ENCODE measurements around the gene MYOG. TPM values are rescaled to one million over a fixed set of nuclear protein-coding genes. Genes with fewer than 3 reads are reported as not detected.

MYOG gene
- total RNA-seq, 1 donor from 2014 or later: not detected

DNA sequence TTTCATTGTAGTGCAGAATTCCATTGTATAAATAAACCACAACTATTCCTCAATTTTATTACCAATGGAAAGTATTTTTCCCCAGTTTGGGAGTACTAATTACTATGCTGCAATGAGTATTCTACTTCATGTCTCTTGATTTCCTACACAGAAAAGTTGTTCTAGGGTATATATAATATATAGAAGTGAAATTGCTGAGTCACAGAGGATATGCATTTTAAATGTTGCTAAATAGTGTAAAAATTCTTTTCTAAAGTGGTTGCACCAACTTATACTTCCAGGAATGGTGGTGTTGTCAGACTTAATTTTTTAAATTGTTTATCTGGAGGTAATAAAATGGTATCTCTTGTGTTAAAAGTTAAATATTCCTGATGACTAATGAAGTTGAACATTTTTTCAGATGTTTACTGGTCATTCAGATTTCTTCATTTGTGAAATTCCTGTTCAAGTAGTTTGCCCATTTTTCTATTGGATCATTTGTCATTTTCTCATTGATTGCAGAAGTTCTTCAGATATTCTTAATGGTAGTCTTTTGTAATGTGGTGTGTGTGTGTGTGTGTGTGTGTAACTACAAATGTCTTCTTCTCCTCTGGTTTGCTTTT is 19.1 kb upstream of the MYOG start:
- TF ChIP-seq, protein P1, sequence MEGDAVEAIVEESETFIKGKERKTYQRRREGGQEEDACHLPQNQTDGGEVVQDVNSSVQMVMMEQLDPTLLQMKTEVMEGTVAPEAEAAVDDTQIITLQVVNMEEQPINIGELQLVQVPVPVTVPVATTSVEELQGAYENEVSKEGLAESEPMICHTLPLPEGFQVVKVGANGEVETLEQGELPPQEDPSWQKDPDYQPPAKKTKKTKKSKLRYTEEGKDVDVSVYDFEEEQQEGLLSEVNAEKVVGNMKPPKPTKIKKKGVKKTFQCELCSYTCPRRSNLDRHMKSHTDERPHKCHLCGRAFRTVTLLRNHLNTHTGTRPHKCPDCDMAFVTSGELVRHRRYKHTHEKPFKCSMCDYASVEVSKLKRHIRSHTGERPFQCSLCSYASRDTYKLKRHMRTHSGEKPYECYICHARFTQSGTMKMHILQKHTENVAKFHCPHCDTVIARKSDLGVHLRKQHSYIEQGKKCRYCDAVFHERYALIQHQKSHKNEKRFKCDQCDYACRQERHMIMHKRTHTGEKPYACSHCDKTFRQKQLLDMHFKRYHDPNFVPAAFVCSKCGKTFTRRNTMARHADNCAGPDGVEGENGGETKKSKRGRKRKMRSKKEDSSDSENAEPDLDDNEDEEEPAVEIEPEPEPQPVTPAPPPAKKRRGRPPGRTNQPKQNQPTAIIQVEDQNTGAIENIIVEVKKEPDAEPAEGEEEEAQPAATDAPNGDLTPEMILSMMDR (IDR thresholded peaks at IDR 0.05; ENCODE audit: insufficient read depth, low read length, severe bottlenecking): no peak
- no peak for FAIRE-seq
- peaks cover 3% of the 10 kb centered on the region for H3K27me3 ChIP-seq (ENCODE audit: control insufficient read depth, insufficient read depth, low read length)
- no peak overlapping the region for H3K4me3 ChIP-seq (ENCODE audit: low read depth, low read length)
- H3K36me3 ChIP-seq (ENCODE audit: control insufficient read depth, insufficient read depth, low read length): no peaks in the 10 kb centered on the region
- no peak for DNase-seq (ENCODE audit: low read depth)

DNA sequence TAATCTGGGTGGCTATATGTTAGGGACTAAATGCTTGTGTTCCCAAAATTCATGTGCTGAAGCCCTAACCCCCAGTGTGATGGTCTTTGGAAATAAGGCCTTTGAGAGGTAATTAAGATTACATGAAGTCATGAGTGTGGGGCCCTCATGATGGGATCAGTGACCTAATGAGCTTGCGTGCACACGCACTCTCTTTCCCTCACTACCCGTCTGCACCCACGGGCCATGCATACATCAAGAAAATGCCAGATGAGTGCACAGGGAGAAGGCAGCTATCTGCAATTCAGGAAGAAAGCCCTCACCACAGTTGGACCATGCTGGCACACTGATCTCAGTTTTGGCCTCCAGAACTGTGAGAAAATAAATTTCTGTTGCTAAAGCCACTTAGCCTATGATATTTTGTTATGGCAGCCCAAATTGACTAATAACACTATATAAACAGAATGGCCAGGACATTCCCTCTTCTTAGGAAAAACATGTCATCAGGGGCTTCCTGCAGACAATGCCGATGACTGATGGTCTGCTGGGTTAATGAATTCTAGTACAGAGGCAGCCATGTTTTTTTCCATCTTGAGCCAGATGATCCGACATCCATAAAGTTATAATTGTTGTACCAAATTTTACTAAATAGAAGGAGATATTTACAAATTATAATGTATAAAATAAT is 18.1 kb upstream of the MYOG start:
- no peak for DNase-seq (ENCODE audit: low read depth)
- peaks cover 3% of the 10 kb centered on the region for H3K27me3 ChIP-seq (ENCODE audit: control insufficient read depth, insufficient read depth, low read length)
- no peak for FAIRE-seq
- no peaks in the 10 kb centered on the region for H3K36me3 ChIP-seq (ENCODE audit: control insufficient read depth, insufficient read depth, low read length)
- no peak overlapping the region for H3K4me3 ChIP-seq (ENCODE audit: low read depth, low read length)
- TF ChIP-seq, protein P1 (IDR thresholded peaks at IDR 0.05; ENCODE audit: insufficient read depth, low read length, severe bottlenecking): no peak

DNA sequence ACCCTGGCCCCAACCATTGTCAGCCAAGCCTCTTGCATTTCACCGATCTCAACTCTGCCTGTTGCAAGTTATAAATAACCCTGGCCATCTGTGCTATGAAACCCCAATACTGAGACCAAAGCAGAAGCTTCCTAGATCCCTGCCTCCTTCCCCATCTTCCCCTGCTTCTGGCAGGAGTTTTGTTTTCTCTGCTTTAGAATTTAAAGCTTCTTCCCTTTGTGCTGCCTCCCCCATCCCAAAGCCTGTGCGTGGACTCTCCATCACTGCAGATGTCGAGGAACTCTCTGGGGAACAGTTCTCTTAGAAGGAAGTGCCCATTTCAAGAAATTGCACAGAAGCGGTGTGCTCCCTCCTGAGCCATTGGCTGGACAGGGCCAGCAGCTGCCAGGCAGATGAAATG is 17.4 kb upstream of the MYOG start:
- DNase-seq (ENCODE audit: low read depth): no peak
- H3K27me3 ChIP-seq (ENCODE audit: control insufficient read depth, insufficient read depth, low read length): no peaks in the 10 kb centered on the region
- FAIRE-seq: no peak
- no peak overlapping the region for H3K4me3 ChIP-seq (ENCODE audit: low read depth, low read length)
- TF ChIP-seq, protein P1 (IDR thresholded peaks at IDR 0.05; ENCODE audit: insufficient read depth, low read length, severe bottlenecking): no peak
- no peaks in the 10 kb centered on the region for H3K36me3 ChIP-seq (ENCODE audit: control insufficient read depth, insufficient read depth, low read length)

DNA sequence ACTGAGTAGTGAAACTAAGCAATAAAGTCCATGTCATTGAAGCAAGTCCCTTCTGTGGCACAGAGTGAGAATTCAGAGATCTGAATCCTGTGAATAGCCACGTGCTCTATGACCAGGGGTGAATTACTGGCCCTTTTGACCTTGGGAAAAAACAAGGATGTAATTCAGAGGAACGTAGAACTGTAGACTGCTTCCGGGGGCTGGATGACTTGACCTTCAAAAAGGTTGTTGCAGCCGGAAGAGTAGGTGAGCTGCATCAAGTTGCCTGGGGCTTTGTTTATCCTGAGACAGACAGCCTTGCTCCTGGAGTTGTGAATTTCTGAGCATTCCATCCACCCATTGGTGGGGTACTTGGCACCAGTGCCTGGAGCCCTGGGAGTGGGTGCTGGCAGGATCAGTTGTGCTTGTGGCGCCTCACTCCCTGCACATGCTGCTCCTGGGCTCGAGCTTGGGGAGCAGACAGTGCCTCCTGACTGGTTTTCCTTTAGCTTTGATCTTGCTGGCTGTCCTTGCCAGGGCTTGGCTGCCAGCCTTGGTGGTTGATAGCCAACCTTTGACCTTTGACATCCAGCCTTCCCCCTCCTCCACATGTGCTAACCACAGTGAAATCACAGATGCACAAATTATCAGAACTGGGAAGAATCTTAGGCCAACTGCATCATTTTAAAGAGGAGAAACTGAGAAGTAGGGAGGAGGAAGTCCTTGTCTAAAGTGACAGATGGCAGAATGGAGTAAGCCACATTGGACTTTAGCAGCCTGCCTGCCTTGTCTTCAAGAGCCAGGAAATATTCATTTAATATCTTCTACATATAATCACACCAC is 16.2 kb upstream of the MYOG start:
- H3K27me3 ChIP-seq (ENCODE audit: control insufficient read depth, insufficient read depth, low read length): no peaks in the 10 kb centered on the region
- H3K36me3 ChIP-seq (ENCODE audit: control insufficient read depth, insufficient read depth, low read length): no peaks in the 10 kb centered on the region
- FAIRE-seq (no peak), DNase-seq (ENCODE audit: low read depth) (no peak)
- TF ChIP-seq, protein P1 (IDR thresholded peaks at IDR 0.05; ENCODE audit: insufficient read depth, low read length, severe bottlenecking): no peak
- H3K4me3 ChIP-seq (ENCODE audit: low read depth, low read length): no peak overlapping the region

DNA sequence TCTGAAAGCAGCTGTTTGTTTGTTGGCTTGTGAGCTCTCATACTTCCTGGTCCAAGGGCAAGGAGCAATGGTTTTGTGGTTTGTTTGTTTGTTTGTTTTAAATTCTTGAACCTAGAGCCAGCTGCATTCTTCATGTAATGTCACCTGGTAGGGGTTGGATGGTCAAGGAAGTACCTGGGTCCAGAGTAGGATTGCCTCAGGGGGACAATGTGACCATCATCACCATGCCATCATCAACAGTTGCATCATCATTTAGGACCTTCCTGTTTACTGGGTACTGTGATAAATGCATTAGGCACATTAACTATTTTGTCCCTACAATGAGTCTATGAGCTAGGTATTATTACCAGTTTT is 14.7 kb upstream of the MYOG start:
- Histone ChIP-seq H3K36me3 (ENCODE audit: control insufficient read depth, insufficient read depth, low read length) (no peaks in the 10 kb centered on the region), H3K27me3 (ENCODE audit: control insufficient read depth, insufficient read depth, low read length) (no peaks in the 10 kb centered on the region), H3K4me3 (ENCODE audit: low read depth, low read length) (no peak overlapping the region)
- FAIRE-seq: no peak
- no peak for DNase-seq (ENCODE audit: low read depth)
- TF ChIP-seq, protein P1 (IDR thresholded peaks at IDR 0.05; ENCODE audit: insufficient read depth, low read length, severe bottlenecking): no peak
